Measurements from ENCODE around the gene DGKD.

The DGKD gene

GRCh38 chr2:233441161-233442027 is 87.1 kb downstream of the DGKD start:
- no peak for DNase-seq

GRCh38 chr2:233442028-233442310 is 87.7 kb downstream of the DGKD start:
- DNase-seq = no peak

GRCh38 chr2:233443511-233444183 is 89.4 kb downstream of the DGKD start:
- DNase-seq = peak in 39 of 51 donors; percentile 15 to 76 (median 44)

- DNase-seq = no peak
Observed at GRCh38 chr2:233444501-233444900, 90.2 kb downstream of the DGKD start.

GRCh38 chr2:233445152-233445830 is 91.0 kb downstream of the DGKD start:
- no peak for DNase-seq

- no peak for DNase-seq
Observed at GRCh38 chr2:233446121-233446520, 91.8 kb downstream of the DGKD start.

GRCh38 chr2:233446606-233447305 is 92.5 kb downstream of the DGKD start:
- no peak for DNase-seq

- DNase-seq = no peak
Observed at GRCh38 chr2:233447506-233448219, 93.4 kb downstream of the DGKD start.

- no peak for DNase-seq
Observed at GRCh38 chr2:233448220-233448559, 93.9 kb downstream of the DGKD start.

GRCh38 chr2:233448575-233448974 is 94.3 kb downstream of the DGKD start:
- DNase-seq = no peak

GRCh38 chr2:233449081-233449901 is 95.0 kb downstream of the DGKD start:
- DNase-seq = peak in 27 of 51 donors; percentile 10 to 73 (median 41)

- no peak for DNase-seq
Observed at GRCh38 chr2:233449921-233450863, 95.9 kb downstream of the DGKD start.

- no peak for DNase-seq
Observed at GRCh38 chr2:233450864-233451575, 96.7 kb downstream of the DGKD start.

- no peak for DNase-seq
Observed at GRCh38 chr2:233451950-233452349, 97.7 kb downstream of the DGKD start.

GRCh38 chr2:233453111-233453915 is 99.0 kb downstream of the DGKD start:
- DNase-seq = no peak

- no peak for DNase-seq
Observed at GRCh38 chr2:233453916-233454315, 99.6 kb downstream of the DGKD start.

- no peak for DNase-seq
Observed at GRCh38 chr2:233455006-233455405, 100.7 kb downstream of the DGKD start.

- DNase-seq = no peak
Observed at GRCh38 chr2:233455491-233455890, 101.2 kb downstream of the DGKD start.
